Measurements from ENCODE around the gene SNAI1.
"Not testable (repeated sequence)": the region's sequence is repeated elsewhere in the genome, so short reads cannot be mapped to it uniquely, and the experiment has no call there.

DNA sequence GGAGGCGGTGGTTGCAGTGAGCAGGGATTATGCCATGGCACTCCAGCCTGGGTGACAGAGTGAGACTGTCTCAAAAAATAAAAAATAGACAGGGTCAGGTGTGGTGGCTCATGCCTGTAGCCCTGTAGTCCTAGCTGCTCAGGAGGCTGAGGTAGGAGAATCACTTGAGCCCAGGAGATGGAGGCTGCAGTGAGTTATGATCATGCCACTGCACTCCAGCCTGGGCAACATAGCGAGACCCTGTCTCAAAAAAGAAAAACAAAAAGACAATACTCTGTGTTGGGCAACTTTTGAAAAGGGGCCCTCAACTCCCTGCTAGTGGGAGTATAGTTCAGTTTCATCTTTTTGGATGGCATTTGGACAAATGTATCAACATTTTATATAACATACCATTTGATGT is 5.0 kb upstream of the SNAI1 start:
- TF ChIP-seq, protein P1, sequence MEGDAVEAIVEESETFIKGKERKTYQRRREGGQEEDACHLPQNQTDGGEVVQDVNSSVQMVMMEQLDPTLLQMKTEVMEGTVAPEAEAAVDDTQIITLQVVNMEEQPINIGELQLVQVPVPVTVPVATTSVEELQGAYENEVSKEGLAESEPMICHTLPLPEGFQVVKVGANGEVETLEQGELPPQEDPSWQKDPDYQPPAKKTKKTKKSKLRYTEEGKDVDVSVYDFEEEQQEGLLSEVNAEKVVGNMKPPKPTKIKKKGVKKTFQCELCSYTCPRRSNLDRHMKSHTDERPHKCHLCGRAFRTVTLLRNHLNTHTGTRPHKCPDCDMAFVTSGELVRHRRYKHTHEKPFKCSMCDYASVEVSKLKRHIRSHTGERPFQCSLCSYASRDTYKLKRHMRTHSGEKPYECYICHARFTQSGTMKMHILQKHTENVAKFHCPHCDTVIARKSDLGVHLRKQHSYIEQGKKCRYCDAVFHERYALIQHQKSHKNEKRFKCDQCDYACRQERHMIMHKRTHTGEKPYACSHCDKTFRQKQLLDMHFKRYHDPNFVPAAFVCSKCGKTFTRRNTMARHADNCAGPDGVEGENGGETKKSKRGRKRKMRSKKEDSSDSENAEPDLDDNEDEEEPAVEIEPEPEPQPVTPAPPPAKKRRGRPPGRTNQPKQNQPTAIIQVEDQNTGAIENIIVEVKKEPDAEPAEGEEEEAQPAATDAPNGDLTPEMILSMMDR (conservative IDR thresholded peaks at IDR 0.05), result not testable (repeated sequence)
- not testable (repeated sequence) for TF ChIP-seq EZH2 (IDR thresholded peaks at IDR 0.05; ENCODE audit: low read depth)
